HCEC 1CT (cell line): ENCODE data around the gene SYP.
A peak's percentile ranks its signal among the peaks of the same experiment; 100 is the strongest.

Experiments
- DNase-seq: peaks from one replicate; pipeline ENCODE4 v3.0.0-alpha.2; 2017

The SYP gene

GRCh38 chrX:49199906-49200771 is at the start of gene SYP:
SYP (minus strand) TSS chrX:49200193; CDS start chrX:49200186, 7 bp downstream.
- DNase-seq: peak; percentile 81

- no peak for DNase-seq
Measured at GRCh38 chrX:49249616-49250015, 49.6 kb upstream of the SYP start.

GRCh38 chrX:49249071-49249470 is 49.1 kb upstream of the SYP start:
- no peak for DNase-seq

GRCh38 chrX:49247916-49248811 is 48.2 kb upstream of the SYP start:
- no peak for DNase-seq

GRCh38 chrX:49247346-49247745 is 47.4 kb upstream of the SYP start:
- no peak for DNase-seq

- DNase-seq: no peak
Measured at GRCh38 chrX:49246541-49246940, 46.5 kb upstream of the SYP start.

- DNase-seq: no peak
Measured at GRCh38 chrX:49244207-49244606, 44.2 kb upstream of the SYP start.

GRCh38 chrX:49243166-49243565 is 43.2 kb upstream of the SYP start:
- no peak for DNase-seq

GRCh38 chrX:49242545-49243066 is 42.6 kb upstream of the SYP start:
- peak; percentile 6 for DNase-seq

- DNase-seq: no peak
Measured at GRCh38 chrX:49238735-49239134, 38.7 kb upstream of the SYP start.

GRCh38 chrX:49237060-49237459 is 37.1 kb upstream of the SYP start:
- no peak for DNase-seq

- no peak for DNase-seq
Measured at GRCh38 chrX:49233887-49234555, 34.0 kb upstream of the SYP start.

- DNase-seq: no peak
Measured at GRCh38 chrX:49233176-49233575, 33.2 kb upstream of the SYP start, which contains the start of gene CACNA1F. CACNA1F (minus strand) TSS chrX:49233340; CDS start chrX:49233309, 31 bp downstream.

- DNase-seq: no peak
Measured at GRCh38 chrX:49232525-49232924, 32.5 kb upstream of the SYP start.

- no peak for DNase-seq
Measured at GRCh38 chrX:49231333-49232000, 31.5 kb upstream of the SYP start.

- no peak for DNase-seq
Measured at GRCh38 chrX:49230500-49231232, 30.7 kb upstream of the SYP start.

GRCh38 chrX:49228185-49228584 is 28.2 kb upstream of the SYP start:
- DNase-seq: no peak

- DNase-seq: no peak
Measured at GRCh38 chrX:49227726-49228125, 27.7 kb upstream of the SYP start.

GRCh38 chrX:49226946-49227345 is 27.0 kb upstream of the SYP start:
- no peak for DNase-seq

- DNase-seq: no peak
Measured at GRCh38 chrX:49225858-49226257, 25.9 kb upstream of the SYP start.

GRCh38 chrX:49221868-49222267 is 21.9 kb upstream of the SYP start:
- no peak for DNase-seq

GRCh38 chrX:49220100-49220499 is 20.1 kb upstream of the SYP start:
- no peak for DNase-seq
